Neuronal stem cell (in vitro differentiated cells): ENCODE data around the gene CGB2. TPM values are rescaled to one million over a fixed set of nuclear protein-coding genes. Genes with fewer than 3 reads are reported as not detected.

Experiments
- DNase-seq: peaks from one replicate; pipeline ENCODE4 v3.0.0-alpha.2; 2013; ENCODE audit warnings: low spot score
- H2AFZ ChIP-seq: one replicate; pipeline ENCODE4 v1.6.1; 2013; ENCODE audit warnings: mild to moderate bottlenecking, low read length, inconsistent platforms
- H2AK5ac ChIP-seq: 2 replicates; pipeline ENCODE4 v1.6.1; 2013; ENCODE audit warnings: low read depth, mild to moderate bottlenecking, inconsistent platforms, low read length, moderate library complexity, mixed read lengths
- H2BK120ac ChIP-seq: 2 replicates; pipeline ENCODE4 v1.6.1; 2013; ENCODE audit warnings: low read depth, mild to moderate bottlenecking, inconsistent platforms, low read length, moderate library complexity, mixed read lengths
- H2BK12ac ChIP-seq: one replicate; pipeline ENCODE4 v1.6.1; 2013; ENCODE audit warnings: low read length, inconsistent platforms
- H2BK15ac ChIP-seq: 2 replicates; pipeline ENCODE4 v1.6.1; 2013; ENCODE audit warnings: mild to moderate bottlenecking, low read length, inconsistent platforms, mixed read lengths
- H2BK5ac ChIP-seq: one replicate; pipeline ENCODE4 v1.6.1; 2013; ENCODE audit warnings: inconsistent platforms, mild to moderate bottlenecking, low read length, moderate library complexity
- H3K14ac ChIP-seq: one replicate; pipeline ENCODE4 v1.6.1; 2013; ENCODE audit warnings: low read length, inconsistent platforms
- H3K18ac ChIP-seq: 2 replicates; pipeline ENCODE4 v1.6.1; 2013; ENCODE audit warnings: low read length, inconsistent platforms
- H3K23ac ChIP-seq: 2 replicates; pipeline ENCODE4 v1.6.1; 2013; ENCODE audit warnings: low read depth, mild to moderate bottlenecking, mixed read lengths, low read length, inconsistent platforms; ENCODE audit not compliant: poor library complexity
- H3K27ac ChIP-seq: replicated peaks from 3 replicates; pipeline ENCODE4 v1.5.1; 2013; ENCODE audit warnings: low read length, inconsistent platforms
- H3K27me3 ChIP-seq, 3 experiments: 2 replicates each; pipeline ENCODE4 v1.6.1; 2013; ENCODE audit warnings: low read length in 3 of 3, mild to moderate bottlenecking in 2 of 3, inconsistent platforms in 1 of 3, low read depth in 1 of 3, mixed read lengths in 1 of 3, moderate library complexity in 1 of 3; ENCODE audit not compliant: control insufficient read depth in 3 of 3, insufficient read depth in 3 of 3
- H3K36me3 ChIP-seq, 2 donors: replicated peaks in 1 of 2; 2 replicates each; pipeline ENCODE4 v1.6.1; 2013; ENCODE audit warnings: low read length in 2 of 2; ENCODE audit not compliant: control insufficient read depth in 2 of 2, insufficient read depth in 2 of 2
- H3K4ac ChIP-seq: 2 replicates; pipeline ENCODE4 v1.6.1; 2013; ENCODE audit warnings: inconsistent platforms, mild to moderate bottlenecking, low read length, moderate library complexity
- H3K4me1 ChIP-seq, 2 donors: 1 replicate in 1 of 2; 2 replicates in 1 of 2; pipeline ENCODE4 v1.6.1; 2013; ENCODE audit warnings: low read length in 2 of 2, low read depth in 1 of 2; ENCODE audit not compliant: control insufficient read depth in 2 of 2, insufficient read depth in 1 of 2
- H3K4me2 ChIP-seq: one replicate; pipeline ENCODE4 v1.6.1; 2013; ENCODE audit warnings: mild to moderate bottlenecking, low read length, inconsistent platforms; ENCODE audit not compliant: insufficient read depth, poor library complexity, severe bottlenecking
- H3K4me3 ChIP-seq, 2 donors: 2 replicates each; pipeline ENCODE4 v1.5.1; 2013; ENCODE audit warnings: low read length in 2 of 2, mild to moderate bottlenecking in 2 of 2, inconsistent platforms in 1 of 2, moderate library complexity in 1 of 2
- H3K79me1 ChIP-seq: one replicate; pipeline ENCODE4 v1.6.1; 2013; ENCODE audit warnings: low read depth, mild to moderate bottlenecking, inconsistent platforms, low read length, moderate library complexity
- H3K9ac ChIP-seq: one replicate; pipeline ENCODE4 v1.6.1; 2013; ENCODE audit warnings: mild to moderate bottlenecking, low read depth, low read length, inconsistent platforms; ENCODE audit not compliant: poor library complexity
- H3K9me3 ChIP-seq, 2 donors: replicated peaks in 1 of 2; 2 replicates each; pipeline versions ENCODE3 to v1.6.1; 2013; ENCODE audit warnings: low read length in 2 of 2, mild to moderate bottlenecking in 2 of 2, inconsistent platforms in 1 of 2, low read depth in 1 of 2, mixed read lengths in 1 of 2, moderate library complexity in 1 of 2; ENCODE audit not compliant: control insufficient read depth in 2 of 2, insufficient read depth in 1 of 2
- H4K8ac ChIP-seq: one replicate; pipeline ENCODE4 v1.6.1; 2013; ENCODE audit warnings: low read depth, mild to moderate bottlenecking, inconsistent platforms, low read length, moderate library complexity
- H4K91ac ChIP-seq: one replicate; pipeline ENCODE4 v1.6.1; 2013; ENCODE audit warnings: low read length, low read depth, mild to moderate bottlenecking, inconsistent platforms; ENCODE audit not compliant: poor library complexity
- WGBS, 2 donors: extraction: QIAGEN DNeasy Blood & Tissue Kit; methylation state at CpG; one replicate each; pipeline ENCODE4 v1.1.7; 2013; ENCODE audit warnings: missing lambda C conversion rate in 2 of 2, mixed read lengths in 1 of 2; ENCODE audit not compliant: insufficient read length in 2 of 2, insufficient replicate concordance in 1 of 2; ENCODE audit errors: extremely low coverage in 2 of 2; 5-methylcytosine and 5-hydroxymethylcytosine counted together
- small RNA-seq: library from polyadenylated mRNA; stranded (forward); fragments of <200 nt; extraction: miRNeasy Mini kit (QIAGEN cat#:217004); gene quantifications from one replicate; pipeline ENCODE3, GENCODE V24; 2013; ENCODE audit not compliant: insufficient read depth

CGB2 gene

GRCh38 chr19:49081273-49081672 is 49.6 kb downstream of the CGB2 start:
- peaks cover 0 to 4% (median 0%) of the 10 kb centered on the region in 3 experiments for H3K27me3 ChIP-seq
- no peak overlapping the region for H2AK5ac ChIP-seq
- H3K9me3 ChIP-seq: peaks cover 2 to 6% of the 10 kb centered on the region in 2 donors
- no peak overlapping the region for H3K4me3 ChIP-seq
- H4K8ac ChIP-seq: no peak overlapping the region
- no peak overlapping the region for H3K4ac ChIP-seq
- H3K4me2 ChIP-seq: no peak overlapping the region
- peaks cover under 1 to 3% of the 10 kb centered on the region in 2 donors for H3K36me3 ChIP-seq
- no peak overlapping the region for H3K14ac ChIP-seq
- no peak overlapping the region for H3K23ac ChIP-seq
- WGBS, 2 donors: no CpG with 5 or more reads among the region's 1 CpG
- no peak overlapping the region for H4K91ac ChIP-seq
- H3K9ac ChIP-seq: no peak overlapping the region
- H2BK12ac ChIP-seq: no peak overlapping the region
- H2AFZ ChIP-seq: no peak overlapping the region
- no peak for DNase-seq
- no peak overlapping the region for H2BK120ac ChIP-seq
- no peak overlapping the region for H3K18ac ChIP-seq
- peaks cover 1 to 2% of the 10 kb centered on the region in 2 donors for H3K4me1 ChIP-seq
- H2BK5ac ChIP-seq: no peak overlapping the region
- H3K27ac ChIP-seq: no peak overlapping the region
- no peak overlapping the region for H2BK15ac ChIP-seq
- H3K79me1 ChIP-seq: peaks cover under 1% of the 10 kb centered on the region

Small RNA genes lying within 50 kb of the gene (small RNA-seq; reads per million reads assigned to genes)
- gene MIR6798 (11.4 reads per million, percentile 62 among the genes with 10 or more reads in this experiment), gene RN7SL708P (not detected)
